H1 (cell line): ENCODE results near the gene CTNND2. TPM values are rescaled to one million over a fixed set of nuclear protein-coding genes. Genes with fewer than 3 reads are reported as not detected.

ENCODE experiments used
- CTCF ChIA-PET: fragments of 300-600 bp; sonication (Branson Sonifier 250); formaldehyde crosslinking; loops from one replicate; lab custom pipeline; 2021; ENCODE audit not compliant: partially characterized antibody; lab: Charles Lee
- POLR2A ChIA-PET: fragments of 300-600 bp; sonication (Branson Sonifier 250); formaldehyde crosslinking; loops from one replicate; lab custom pipeline; 2021; ENCODE audit warnings: inconsistent platforms; ENCODE audit not compliant: partially characterized antibody; lab: Charles Lee
- DNase-seq, 2 experiments: peaks; one replicate each; pipeline versions ENCODE4 v3.0.0 to v3.0.0-alpha.2; 2010 to 2022; ENCODE audit warnings: low spot score in 2 of 2, low read depth in 1 of 2, mixed read lengths in 1 of 2
- FAIRE-seq: peaks from 2 replicates; lab custom pipeline; 2011; peaks lifted over from hg19 to GRCh38; lab: Jason Lieb, UNC
- H2AFZ ChIP-seq: 2 replicates; pipeline ENCODE4 v1.8.1; 2012; ENCODE audit warnings: low read length, inconsistent platforms
- H2AK5ac ChIP-seq: 2 replicates; pipeline ENCODE4 v1.6.1; 2013; ENCODE audit warnings: low read depth, low read length
- H2BK120ac ChIP-seq: replicated peaks from 2 replicates; pipeline ENCODE3; 2013; ENCODE audit warnings: low read depth, low read length, inconsistent platforms
- H2BK12ac ChIP-seq: 2 replicates; pipeline ENCODE4 v1.6.1; 2013; ENCODE audit warnings: low read depth, low read length
- H2BK15ac ChIP-seq: 2 replicates; pipeline ENCODE4 v1.6.1; 2013; ENCODE audit warnings: low read length
- H2BK20ac ChIP-seq: 2 replicates; pipeline ENCODE4 v1.6.1; 2013; ENCODE audit warnings: low read length
- H2BK5ac ChIP-seq: 2 replicates; pipeline ENCODE4 v1.6.1; 2013; ENCODE audit warnings: low read depth, low read length
- H3K14ac ChIP-seq: 2 replicates; pipeline ENCODE4 v1.6.1; 2013; ENCODE audit warnings: inconsistent platforms; ENCODE audit not compliant: insufficient read length
- H3K18ac ChIP-seq: 2 replicates; pipeline ENCODE4 v1.6.1; 2013; ENCODE audit warnings: low read length; ENCODE audit errors: extremely low read depth
- H3K23ac ChIP-seq: 2 replicates; pipeline ENCODE4 v1.6.1; 2013; ENCODE audit warnings: inconsistent platforms; ENCODE audit not compliant: insufficient read length
- H3K23me2 ChIP-seq: 2 replicates; pipeline ENCODE4 v1.6.1; 2013; ENCODE audit warnings: low read depth, low read length
- H3K27ac ChIP-seq: 2 replicates; pipeline ENCODE4 v1.6.1; 2011; ENCODE audit warnings: low read depth, low read length, inconsistent platforms
- H3K27me3 ChIP-seq, 4 experiments: replicated peaks in 1 of 4; 1 replicate in 1 of 4; 2 replicates in 3 of 4; pipeline versions ENCODE4 v1.6.1 to v1.8.1; 2011 to 2013; ENCODE audit warnings: low read length in 3 of 4, mild to moderate bottlenecking in 3 of 4, inconsistent platforms in 2 of 4, mixed read lengths in 2 of 4, moderate library complexity in 1 of 4; ENCODE audit not compliant: control insufficient read depth in 3 of 4, insufficient read depth in 3 of 4; ENCODE audit errors: extremely low read depth in 1 of 4
- H3K36me3 ChIP-seq, 4 experiments: 2 replicates each; pipeline versions ENCODE4 v1.6.1 to v1.8.1; 2011 to 2013; ENCODE audit warnings: mild to moderate bottlenecking in 4 of 4, low read length in 3 of 4, moderate library complexity in 2 of 4, control low read depth in 1 of 4, inconsistent platforms in 1 of 4; ENCODE audit not compliant: insufficient read depth in 4 of 4, control insufficient read depth in 2 of 4
- H3K4ac ChIP-seq: replicated peaks from 2 replicates; pipeline ENCODE3; 2013; ENCODE audit warnings: low read length, low read depth, mixed read lengths, inconsistent platforms; ENCODE audit not compliant: insufficient read length
- H3K4me1 ChIP-seq, 4 experiments: replicated peaks in 1 of 4; 1 replicate in 1 of 4; 2 replicates in 3 of 4; pipeline versions ENCODE4 v1.6.1 to v1.8.1; 2011 to 2013; ENCODE audit warnings: low read length in 3 of 4, inconsistent platforms in 2 of 4, mixed read lengths in 1 of 4; ENCODE audit not compliant: insufficient read depth in 4 of 4, control insufficient read depth in 3 of 4
- H3K4me2 ChIP-seq, 2 experiments: 2 replicates each; pipeline versions ENCODE4 v1.6.1 to v1.8.1; 2011 to 2013; ENCODE audit warnings: low read depth in 2 of 2, low read length in 2 of 2, control low read depth in 1 of 2, inconsistent platforms in 1 of 2, mild to moderate bottlenecking in 1 of 2; ENCODE audit not compliant: insufficient read depth in 1 of 2
- H3K4me3 ChIP-seq, 4 experiments: fragments of 200-600, 300-600 bp in 1 of 4; sonication (generic), shearing (Covaris generic), sonication (Bioruptor Twin) in 1 of 4; 2 replicates each; pipeline versions ENCODE4 v1.5.1 to v1.8.1; 2011 to 2016; ENCODE audit warnings: low read length in 4 of 4, low read depth in 3 of 4, control low read depth in 2 of 4, inconsistent platforms in 2 of 4, mild to moderate bottlenecking in 2 of 4, mixed read lengths in 1 of 4, moderate library complexity in 1 of 4; ENCODE audit not compliant: insufficient read depth in 2 of 4; ENCODE audit errors: extremely low read depth in 1 of 4
- H3K56ac ChIP-seq: replicated peaks from 2 replicates; pipeline ENCODE3; 2013; ENCODE audit warnings: low read depth, mild to moderate bottlenecking, mixed read lengths, low read length, inconsistent platforms; ENCODE audit not compliant: insufficient read length
- H3K79me1 ChIP-seq: 2 replicates; pipeline ENCODE4 v1.6.1; 2013; ENCODE audit warnings: low read depth, low read length, control low read depth
- H3K79me2 ChIP-seq, 2 experiments: 2 replicates each; pipeline versions ENCODE4 v1.6.1 to v1.8.1; 2012 to 2013; ENCODE audit warnings: low read length in 2 of 2, mild to moderate bottlenecking in 2 of 2, inconsistent platforms in 1 of 2; ENCODE audit not compliant: insufficient read depth in 2 of 2, control insufficient read depth in 1 of 2
- H3K9ac ChIP-seq, 4 experiments: replicated peaks in 1 of 4; 1 replicate in 1 of 4; 2 replicates in 3 of 4; pipeline versions ENCODE4 v1.6.1 to v1.8.1; 2011 to 2013; ENCODE audit warnings: low read depth in 3 of 4, low read length in 3 of 4, control low read depth in 2 of 4, mild to moderate bottlenecking in 2 of 4, moderate library complexity in 2 of 4, inconsistent platforms in 1 of 4; ENCODE audit errors: extremely low read depth in 1 of 4
- H3K9me3 ChIP-seq, 2 experiments: 2 replicates each; pipeline versions ENCODE4 v1.6.1 to v1.8.1; 2012 to 2013; ENCODE audit warnings: mild to moderate bottlenecking in 2 of 2, moderate library complexity in 2 of 2, control low read depth in 1 of 2, inconsistent platforms in 1 of 2, low read depth in 1 of 2, low read length in 1 of 2, mixed read lengths in 1 of 2; ENCODE audit not compliant: insufficient read depth in 2 of 2
- H4K20me1 ChIP-seq, 2 experiments: replicated peaks in 1 of 2; 2 replicates each; pipeline versions ENCODE3 to v1.8.1; 2011 to 2013; ENCODE audit warnings: inconsistent platforms in 2 of 2, low read length in 2 of 2, mild to moderate bottlenecking in 1 of 2; ENCODE audit not compliant: insufficient read depth in 2 of 2, control insufficient read depth in 1 of 2
- H4K5ac ChIP-seq: 2 replicates; pipeline ENCODE4 v1.6.1; 2013; ENCODE audit warnings: low read length, low read depth, mixed read lengths, inconsistent platforms; ENCODE audit not compliant: insufficient read length
- H4K8ac ChIP-seq: 2 replicates; pipeline ENCODE4 v1.8.0; 2013; ENCODE audit warnings: mild to moderate bottlenecking, moderate library complexity, low read length, inconsistent platforms; ENCODE audit not compliant: insufficient read depth; ENCODE audit errors: extremely low read depth
- H4K91ac ChIP-seq: replicated peaks from 2 replicates; pipeline ENCODE3; 2013; ENCODE audit warnings: low read length, mixed read lengths, inconsistent platforms; ENCODE audit not compliant: insufficient read length
- CEBPB ChIP-seq: IDR thresholded peaks from 2 replicates; pipeline ENCODE4 v1.6.1; 2012; ENCODE audit warnings: low read depth, low read length
- CHD1 ChIP-seq: IDR thresholded peaks from 2 replicates; pipeline ENCODE4 v1.6.1; 2012; ENCODE audit warnings: low read depth, low read length, improper control_type of control experiment
- E2F6 ChIP-seq: IDR thresholded peaks from 2 replicates; pipeline ENCODE4 v1.6.1; 2012; ENCODE audit warnings: inconsistent platforms
- HDAC2 ChIP-seq, 2 experiments: fragments of 300-600 bp in 1 of 2; sonication (generic) in 1 of 2; IDR thresholded peaks; 2 replicates each; pipeline ENCODE4 v1.6.1; 2011 to 2012; ENCODE audit warnings: low read depth in 2 of 2, low read length in 2 of 2, mild to moderate bottlenecking in 2 of 2, moderate library complexity in 2 of 2, borderline replicate concordance in 1 of 2, inconsistent platforms in 1 of 2
- POLR2AphosphoS5 ChIP-seq: IDR thresholded peaks from 2 replicates; pipeline ENCODE4 v1.6.1; 2011; ENCODE audit warnings: low read depth, low read length
- SIRT6 ChIP-seq: IDR thresholded peaks from one replicate; pipeline ENCODE4 v1.7.1; 2012; ENCODE audit warnings: low read length, inconsistent platforms
- TAF7 ChIP-seq: optimal IDR thresholded peaks from 2 replicates; pipeline ENCODE3; 2011; ENCODE audit warnings: low read depth, mild to moderate bottlenecking, inconsistent platforms, low read length, moderate library complexity, borderline replicate concordance
- TBP ChIP-seq: IDR thresholded peaks from 2 replicates; pipeline ENCODE4 v1.6.1; 2011; ENCODE audit warnings: low read depth, low read length, improper control_type of control experiment
- TEAD4 ChIP-seq: IDR thresholded peaks from 2 replicates; pipeline ENCODE4 v1.6.1; 2012; ENCODE audit warnings: low read depth, low read length, inconsistent platforms, mixed read lengths
- USF2 ChIP-seq: IDR thresholded peaks from 2 replicates; pipeline ENCODE4 v1.6.1; 2011; ENCODE audit warnings: low read length, improper control_type of control experiment
- WGBS, 2 experiments: shearing (Covaris generic) in 1 of 2; methylation state at CpG; one replicate each; pipeline versions ENCODE4 v1.1.6 to v1.1.7; 2013 to 2015; ENCODE audit warnings: low lambda C conversion rate in 2 of 2, mixed read lengths in 2 of 2, inconsistent platforms in 1 of 2, low coverage in 1 of 2, missing lambda C conversion rate in 1 of 2; ENCODE audit not compliant: insufficient replicate concordance in 2 of 2, insufficient coverage in 1 of 2, insufficient read length in 1 of 2; ENCODE audit errors: extremely low coverage in 1 of 2, missing lambda C conversion rate in 1 of 2; 5-methylcytosine and 5-hydroxymethylcytosine counted together
- polyA plus RNA-seq, 7 experiments: library from polyadenylated mRNA; depleted of rRNA in 3 of 7; stranded (reverse) in 5 of 7; unstranded in 2 of 7; fragments of >200 nt in 5 of 7; fragments of 200-250 nt in 2 of 7; gene quantifications; 1 replicate in 5 of 7; 2 replicates in 1 of 7; 4 replicates in 1 of 7; pipeline versions ENCODE4 v1.2.1 to v1.2.3, GENCODE V29; 2011 to 2013; ENCODE audit warnings: missing spikeins in 2 of 7, mixed read lengths in 2 of 7
- total RNA-seq: library from RNA; stranded (reverse); fragmentation: NEBNext Ultra II Directional; extraction: Animal tissue kit (Norgen Biotek cat#: 25700); gene quantifications from 2 replicates; pipeline ENCODE4 v1.2.1, GENCODE V29; 2021

CTNND2 gene
- total and polyA plus RNA-seq, 2 of the 8 experiments (the other 6 are each of a cell fraction or from before 2014, with no cell fraction given) = 7.4 to 14.2 TPM

GRCh38 chr5:11072076-11072475 is 832.2 kb downstream of the CTNND2 start:
- no peak overlapping the region for H2BK5ac ChIP-seq
- no peak overlapping the region for H2BK15ac ChIP-seq
- H3K9me3 ChIP-seq = peaks cover 0 to 3% of the 10 kb centered on the region in 2 experiments; a peak in 1 of 4 replicates
- H3K23ac ChIP-seq = no peak overlapping the region
- ChIA-PET CTCF (interaction anchor here (1.4 kb wide), 1 partner anchor 10 kb away, joined by 4 read pairs; no protein-coding TSS in a partner anchor), POLR2A (no interaction called here)
- no peak overlapping the region for H4K8ac ChIP-seq
- H3K79me1 ChIP-seq = no peaks in the 10 kb centered on the region
- 79% methylated on average over 1 of the region's 1 CpG; no CpG with 5 or more reads in 1 of the 2 experiments for WGBS, 2 experiments
- H3K4me3 ChIP-seq = no peak overlapping the region
- H4K91ac ChIP-seq = no peak overlapping the region
- no peak overlapping the region for H2BK20ac ChIP-seq
- no peak overlapping the region for H4K5ac ChIP-seq
- FAIRE-seq (no peak), DNase-seq (no peak)
- H3K9ac ChIP-seq = no peak overlapping the region
- H3K14ac ChIP-seq = no peak overlapping the region
- H3K27ac ChIP-seq = no peak overlapping the region
- peaks cover 0 to 2% (median 0%) of the 10 kb centered on the region in 4 experiments; a peak in 2 of 7 replicates for H3K4me1 ChIP-seq
- no peak overlapping the region for H2BK120ac ChIP-seq
- no peaks in the 10 kb centered on the region for H3K27me3 ChIP-seq
- no peak overlapping the region for H2BK12ac ChIP-seq
- no peaks in the 10 kb centered on the region for H3K36me3 ChIP-seq
- H4K20me1 ChIP-seq = no peaks in the 10 kb centered on the region
- H3K23me2 ChIP-seq = no peaks in the 10 kb centered on the region
- no peak overlapping the region for H3K4ac ChIP-seq
- no peaks in the 10 kb centered on the region for H3K79me2 ChIP-seq
- no peak overlapping the region for H3K18ac ChIP-seq
- no peak overlapping the region for H3K4me2 ChIP-seq
- H2AFZ ChIP-seq = no peak overlapping the region
- H3K56ac ChIP-seq = no peak overlapping the region
- H2AK5ac ChIP-seq = no peak overlapping the region
- TF ChIP-seq TAF7 (no peak), POLR2AphosphoS5 (no peak), HDAC2 (IDR thresholded peaks at IDR 0.05; ENCODE audit: borderline replicate concordance in 1 of 2, low read depth in 2 of 2, low read length in 2 of 2) (no peak), E2F6 (no peak), TEAD4 (no peak), CHD1 (no peak), SIRT6 (no peak), USF2 (no peak), CEBPB (no peak), TBP (no peak)
